NCI-H2081 (cell line): ENCODE data around the gene CSMD2.

Source experiments
- DNase-seq, 2 experiments: peaks; one replicate each; lab custom pipeline; 2025; lab: John Stamatoyannopoulos, UW

The CSMD2 gene

DNA sequence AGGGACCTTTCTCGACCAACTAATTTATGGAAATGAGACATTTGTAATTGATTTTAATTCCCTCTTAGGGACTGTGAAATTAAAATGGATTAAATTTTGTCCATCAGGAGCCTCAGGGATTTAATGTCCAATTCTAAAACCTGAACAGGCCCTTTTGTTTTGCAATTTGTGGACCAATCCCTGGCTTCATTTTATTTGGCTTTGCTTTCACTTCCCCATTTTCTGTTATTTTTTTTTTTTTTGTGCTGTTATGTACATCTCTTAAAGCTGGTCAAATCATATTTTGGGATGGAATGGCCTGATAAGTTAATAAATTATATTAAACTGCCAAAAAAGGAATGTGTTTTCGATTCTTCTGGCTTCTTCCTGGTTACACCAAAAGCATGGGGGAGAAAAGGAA is 663.7 kb downstream of the CSMD2 start:
- DNase-seq, result no peak

DNA sequence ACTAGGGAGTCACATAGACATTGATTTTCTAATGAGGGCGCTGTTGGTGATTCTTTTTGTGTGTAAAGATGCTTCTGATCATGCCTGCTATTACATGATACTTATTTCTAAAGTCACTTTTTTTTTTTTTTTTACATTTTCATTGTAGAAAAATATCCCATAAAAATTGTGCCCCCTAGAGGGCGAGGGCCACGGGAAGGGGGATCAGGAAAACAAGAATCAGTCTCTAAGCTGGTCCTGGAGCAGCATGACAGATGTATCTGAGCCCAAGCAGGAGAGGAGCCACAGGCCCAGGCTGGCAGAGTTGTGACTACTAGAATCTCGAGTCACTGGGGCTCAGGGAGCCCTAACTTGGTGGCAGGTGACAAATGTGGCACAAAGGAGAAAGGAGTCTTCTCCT is 664.5 kb downstream of the CSMD2 start:
- no peak for DNase-seq

DNA sequence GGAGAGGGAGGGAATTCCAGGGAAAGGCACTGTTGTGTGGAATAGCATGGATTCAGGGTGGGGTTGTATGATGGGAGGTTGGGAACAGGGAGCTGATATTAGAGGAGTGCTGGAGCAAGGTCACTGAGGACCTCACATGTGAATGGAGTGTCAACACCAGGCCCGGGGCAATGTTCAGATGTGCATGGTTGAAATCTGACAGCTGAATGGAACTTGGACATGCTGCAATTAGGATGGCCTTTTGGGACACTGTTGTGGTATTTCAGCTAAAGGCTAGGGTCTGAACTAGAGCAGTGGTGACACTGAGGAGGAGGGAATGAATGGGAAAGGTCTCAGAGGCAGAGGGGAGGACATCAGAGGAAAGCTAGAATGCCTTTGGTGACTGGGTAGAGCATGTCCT is 667.6 kb downstream of the CSMD2 start:
- no peak for DNase-seq

DNA sequence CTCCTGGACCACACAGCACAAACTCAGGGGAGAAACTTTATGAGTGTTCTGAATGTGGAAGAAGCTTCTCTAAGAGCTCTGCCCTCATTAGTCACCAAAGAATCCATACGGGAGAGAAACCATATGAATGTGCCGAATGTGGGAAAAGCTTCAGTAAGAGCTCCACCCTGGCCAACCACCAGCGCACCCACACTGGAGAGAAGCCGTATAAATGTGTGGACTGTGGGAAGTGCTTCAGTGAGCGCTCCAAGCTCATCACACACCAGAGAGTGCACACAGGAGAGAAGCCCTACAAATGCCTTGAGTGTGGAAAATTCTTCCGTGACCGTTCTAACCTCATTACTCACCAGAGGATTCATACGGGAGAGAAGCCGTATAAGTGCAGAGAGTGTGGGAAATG is 670.1 kb downstream of the CSMD2 start:
- no peak for DNase-seq

DNA sequence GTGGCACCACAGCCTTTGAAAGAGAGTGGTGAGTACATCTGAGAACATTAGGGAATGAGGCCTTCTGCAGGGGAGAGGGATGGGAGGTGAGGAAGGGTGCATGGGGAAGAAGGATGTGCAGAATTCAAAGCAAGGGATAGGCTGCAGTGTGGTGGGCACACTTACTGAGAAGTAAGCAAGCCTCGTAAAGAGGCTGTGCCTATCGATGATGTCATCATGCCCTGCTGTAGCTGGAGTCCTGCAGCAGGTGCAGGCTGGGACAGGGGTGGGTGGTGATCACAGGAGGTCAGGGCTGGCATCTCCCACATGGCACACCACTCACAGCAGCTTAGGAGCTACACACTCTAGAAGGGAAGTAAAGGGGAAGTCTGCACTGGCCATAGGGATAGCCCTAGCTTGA is 676.4 kb downstream of the CSMD2 start:
- DNase-seq, result no peak

DNA sequence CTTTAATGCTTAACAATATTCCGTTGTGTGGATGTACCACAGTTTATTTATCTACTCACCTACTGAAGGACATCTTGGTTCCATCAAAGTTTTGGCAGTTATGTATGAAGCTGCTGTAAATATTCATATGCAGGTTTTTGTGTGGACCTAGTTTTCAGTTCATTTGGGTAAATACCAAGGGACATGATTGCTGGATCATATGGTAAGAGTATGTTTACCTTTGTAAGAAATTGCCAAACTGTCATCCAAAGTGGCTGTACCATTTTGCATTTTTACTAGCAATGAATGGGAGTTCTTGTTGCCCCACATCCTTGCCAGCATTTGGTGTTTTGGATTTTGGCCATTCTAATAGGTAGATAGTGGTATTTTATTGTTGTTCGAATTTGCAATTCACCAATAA is 682.6 kb downstream of the CSMD2 start:
- no peak for DNase-seq

DNA sequence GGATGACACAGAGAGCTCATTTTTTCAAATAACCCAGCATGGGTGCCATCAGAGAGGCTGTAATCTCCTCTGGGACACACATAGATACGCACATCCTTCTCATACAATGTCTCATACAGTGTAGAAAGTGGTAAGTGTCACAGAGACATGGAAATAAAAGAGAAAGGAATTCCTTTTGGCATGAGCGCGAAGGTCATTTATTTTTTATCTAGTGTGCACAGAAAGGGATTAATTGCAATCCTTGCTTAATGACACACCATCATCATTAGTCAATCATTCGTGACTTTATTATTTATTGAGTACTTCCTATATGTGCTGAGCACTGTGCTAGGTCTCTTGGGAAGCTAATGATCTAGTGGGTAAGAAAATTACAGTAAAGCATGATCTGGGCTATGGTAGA is 687.6 kb downstream of the CSMD2 start:
- DNase-seq, result no peak

DNA sequence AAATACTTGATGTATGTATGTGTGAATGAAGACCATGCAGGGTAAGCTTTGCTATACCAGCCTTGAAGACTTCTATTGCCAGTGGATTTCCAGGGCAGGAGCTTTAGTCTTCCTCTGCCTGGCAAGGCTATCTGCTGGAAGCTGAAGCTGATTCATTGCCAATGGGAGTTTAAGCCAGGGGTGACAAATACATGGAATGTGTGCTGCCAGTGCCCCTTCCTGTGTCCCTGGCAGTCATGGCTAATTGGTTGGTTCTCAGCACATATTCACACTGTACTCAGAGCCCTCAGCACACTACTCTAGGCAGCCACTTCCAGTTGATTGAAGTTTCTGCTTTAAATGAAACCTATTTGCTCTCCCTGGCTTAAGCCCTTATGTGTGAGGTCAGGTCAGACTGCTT is 691.1 kb downstream of the CSMD2 start:
- DNase-seq, result no peak

DNA sequence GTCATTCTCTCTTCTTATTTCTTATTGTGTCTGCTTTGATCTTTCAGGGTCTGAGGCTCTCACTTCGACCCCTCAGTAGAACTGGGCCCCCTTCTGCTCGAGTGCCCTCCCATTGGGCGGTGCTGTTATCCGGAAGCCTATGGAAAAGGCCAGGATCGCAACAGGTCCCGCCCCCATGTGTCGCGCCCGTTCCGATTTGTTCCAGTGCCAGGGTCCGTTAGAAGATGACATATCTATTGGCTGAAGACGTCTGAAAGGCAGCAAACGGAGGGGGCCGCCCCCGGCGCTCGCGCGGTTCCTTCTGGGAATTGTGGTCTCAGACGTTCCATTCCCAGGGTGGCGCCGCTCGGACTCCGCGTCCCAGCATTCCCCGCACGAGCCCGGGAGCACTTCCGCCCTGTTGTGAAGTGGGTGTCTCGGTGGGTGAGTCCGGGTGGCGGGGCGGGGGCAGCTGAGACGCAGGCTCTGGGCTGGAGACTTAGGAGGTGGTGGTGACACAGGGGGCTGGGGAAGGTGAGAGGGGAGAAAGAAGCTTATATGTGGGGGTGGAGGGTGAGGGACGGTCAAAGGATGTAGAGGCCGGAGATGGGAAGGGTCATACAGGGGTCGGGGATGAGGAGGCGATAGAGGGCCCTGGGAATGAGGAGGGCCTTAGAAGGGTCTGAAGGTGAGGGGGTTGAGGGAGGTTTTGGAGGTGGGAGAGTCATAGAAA is 692.6 kb downstream of the CSMD2 start, which contains the start of gene ZSCAN20:
ZSCAN20 (plus strand) TSS at position 377 of the 712 bp plus-strand sequence. CDS start 6,644 bp downstream, outside the sequence.
- DNase-seq, result peak; percentile 99

DNA sequence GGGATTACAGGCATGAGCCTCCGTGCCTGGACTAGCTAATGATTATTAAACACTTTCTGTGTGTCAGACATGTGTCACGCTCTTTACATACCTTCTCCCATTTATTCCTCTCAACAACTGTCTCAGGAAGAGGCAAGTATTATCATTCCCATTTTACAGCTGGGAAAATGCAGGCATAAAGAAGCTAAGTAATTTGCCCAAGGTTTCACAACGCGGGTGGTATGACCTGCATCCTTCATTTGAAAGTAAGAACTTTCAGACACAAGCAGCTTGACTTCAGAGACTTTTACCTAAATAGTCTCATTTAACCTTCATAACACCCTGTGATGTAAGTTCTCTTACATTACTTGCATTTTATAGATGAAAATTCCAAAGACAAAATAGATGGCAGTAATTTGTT is 693.6 kb downstream of the CSMD2 start:
- DNase-seq, result no peak

DNA sequence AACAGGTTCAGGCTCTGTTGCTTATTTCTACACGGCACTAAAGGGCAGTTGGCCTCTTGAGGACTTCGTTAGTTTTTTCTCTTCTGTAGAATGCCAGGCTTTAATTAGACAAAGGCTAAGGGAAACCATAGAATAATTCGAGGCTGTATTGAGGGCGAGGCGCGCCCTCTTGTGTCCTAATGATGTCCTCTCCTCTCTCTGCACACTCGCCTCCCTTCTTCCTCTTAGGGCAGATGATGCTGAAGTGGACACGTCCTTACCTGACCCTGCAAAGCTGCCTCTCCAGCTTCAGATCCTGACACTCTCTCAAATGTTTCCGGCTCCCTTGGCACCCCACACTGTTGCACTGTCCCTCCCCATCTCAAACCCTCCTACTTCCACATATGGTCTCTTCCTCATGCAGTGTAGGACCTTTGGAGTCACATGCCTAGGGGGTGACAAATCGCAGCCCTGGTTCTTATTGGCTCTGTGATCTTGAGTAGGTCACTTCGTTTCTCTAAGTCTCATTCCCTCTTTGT is 694.5 kb downstream of the CSMD2 start:
- DNase-seq, result peak; percentile 90

DNA sequence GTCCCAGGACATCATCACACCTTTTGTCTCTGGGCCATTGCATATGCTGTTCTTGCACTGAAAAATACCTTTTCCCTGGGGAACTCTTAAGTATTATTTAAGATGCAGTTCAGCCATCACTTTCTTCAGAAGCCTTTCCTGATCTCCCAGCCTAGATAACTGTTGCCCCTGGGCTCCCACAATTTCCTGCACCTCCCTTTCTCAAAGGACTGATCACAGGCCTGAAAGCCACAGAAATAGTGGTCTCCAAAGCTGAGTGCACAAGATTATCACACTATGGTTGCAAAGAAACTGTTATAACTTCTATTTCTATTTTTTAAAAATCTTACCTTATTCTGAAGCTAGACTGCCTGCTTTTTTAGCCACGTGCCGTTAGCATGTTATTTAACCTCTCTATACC is 695.3 kb downstream of the CSMD2 start:
- no peak for DNase-seq

DNA sequence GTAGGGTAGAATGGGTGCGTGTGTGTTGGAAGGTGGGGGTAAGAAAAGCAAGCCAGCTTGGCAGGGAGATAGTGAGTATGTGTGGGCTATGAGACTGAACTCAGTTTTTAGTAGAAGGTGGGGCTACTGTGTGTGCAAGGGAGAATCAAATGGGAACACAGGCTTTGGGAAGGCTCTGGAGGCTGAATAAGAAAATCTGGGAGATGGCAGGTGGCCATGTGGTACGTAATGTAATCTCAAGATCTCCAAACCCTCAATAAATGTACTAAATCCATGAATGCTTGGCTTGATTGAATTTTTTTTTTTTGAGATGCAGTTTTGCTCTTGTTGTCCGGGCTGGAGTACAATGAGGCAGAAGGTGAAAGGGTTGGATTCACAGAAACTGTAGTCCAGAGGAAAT is 696.1 kb downstream of the CSMD2 start:
- DNase-seq, result no peak

DNA sequence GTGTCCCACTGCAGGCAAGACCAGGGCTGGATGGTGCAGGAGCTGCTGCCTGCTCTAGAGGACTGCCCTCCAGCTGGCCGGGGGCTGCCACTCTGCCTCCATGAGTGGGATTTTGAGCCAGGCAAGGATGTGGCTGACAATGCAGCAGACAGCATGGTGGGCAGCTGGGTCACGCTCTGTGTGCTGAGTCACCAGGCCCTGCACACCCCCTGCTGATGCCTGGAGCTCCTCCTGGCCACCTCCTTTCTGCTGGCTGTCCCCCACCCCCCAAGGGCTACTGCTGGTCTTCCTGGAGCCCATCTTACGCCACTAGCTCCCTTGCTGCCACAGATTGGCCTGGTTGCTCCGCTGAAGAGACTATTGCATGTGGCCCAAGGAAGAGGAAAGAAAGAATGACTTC is 696.5 kb downstream of the CSMD2 start:
- DNase-seq, result no peak

DNA sequence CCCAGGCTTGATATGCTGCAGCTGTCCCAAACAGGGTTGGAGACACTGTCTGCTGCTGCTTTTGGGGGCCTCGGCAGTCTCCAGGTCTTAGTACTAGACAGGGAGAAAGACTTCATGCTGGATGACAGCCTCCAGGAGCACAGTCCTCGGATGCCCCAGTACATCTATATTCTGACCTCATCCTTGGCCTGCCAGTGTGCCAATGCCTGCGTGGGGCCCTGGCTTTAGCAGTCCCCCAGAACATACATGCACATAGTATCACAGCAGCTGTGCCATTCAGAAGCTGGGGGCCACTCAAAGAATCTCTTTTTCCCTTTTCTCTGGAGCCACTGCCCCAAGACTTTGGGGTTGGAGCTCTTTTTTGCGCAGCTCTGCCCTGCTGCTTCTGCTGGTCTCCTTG is 697.0 kb downstream of the CSMD2 start:
- DNase-seq, result no peak

DNA sequence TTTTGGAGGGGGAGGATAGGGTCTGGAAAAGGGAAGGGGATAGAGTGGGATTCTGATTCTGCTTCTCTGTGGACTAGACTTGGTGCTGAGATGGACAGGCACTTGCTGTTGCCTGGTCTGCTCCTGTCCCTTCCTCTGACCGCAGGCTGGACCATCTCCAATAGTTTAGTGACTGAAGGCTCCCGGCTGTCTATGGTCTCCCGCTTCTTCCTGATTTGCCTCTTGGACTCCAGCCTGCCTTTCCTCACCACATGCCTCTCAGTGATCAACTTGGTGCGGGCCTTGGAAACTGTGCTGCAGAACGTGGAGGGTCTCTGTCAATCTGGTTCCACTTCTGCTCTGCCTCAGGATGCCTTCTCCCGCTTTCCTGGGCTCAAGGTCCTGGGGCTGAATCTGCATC is 698.9 kb downstream of the CSMD2 start:
- no peak for DNase-seq

DNA sequence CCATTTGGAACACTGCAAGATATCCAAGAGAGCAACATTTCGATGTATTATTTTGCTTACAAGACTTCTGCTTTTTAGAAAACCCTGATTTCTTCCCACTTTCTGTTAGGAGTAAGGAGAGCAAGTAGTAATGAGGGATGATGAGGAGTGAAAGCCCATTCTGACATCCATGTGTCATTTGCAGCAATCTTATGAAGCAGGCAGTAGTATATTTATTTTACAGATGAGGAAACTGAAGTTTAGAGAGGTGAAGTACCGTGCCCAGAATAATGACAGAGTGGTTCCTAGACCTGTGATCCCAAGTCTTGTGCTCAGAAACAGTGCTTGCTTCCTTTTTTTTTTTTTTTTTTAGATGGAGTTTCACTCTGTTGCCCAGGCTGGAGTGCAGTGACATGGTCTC is 699.7 kb downstream of the CSMD2 start:
- DNase-seq, result no peak

DNA sequence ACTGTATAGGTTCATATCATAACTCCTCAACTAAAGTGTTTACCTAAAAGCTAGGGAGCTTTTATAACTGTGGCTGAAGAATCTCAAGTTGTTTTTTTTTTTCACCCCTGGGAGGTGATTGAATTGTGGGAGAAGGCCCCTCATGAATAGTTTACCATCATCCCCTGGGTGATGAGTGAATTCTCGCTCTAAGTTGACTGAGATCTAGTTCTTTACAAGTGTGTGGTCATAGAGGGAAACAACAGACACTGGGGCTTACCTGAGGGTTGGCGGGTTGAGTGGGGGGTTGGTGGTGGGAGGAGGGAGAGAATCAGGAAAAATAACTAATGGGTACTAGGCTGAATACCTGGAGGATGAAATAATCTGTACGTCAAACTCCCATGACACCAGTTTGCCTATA is 700.5 kb downstream of the CSMD2 start:
- no peak for DNase-seq
